Measurements from ENCODE around the gene CACNA1C.

Gene CACNA1C

DNA sequence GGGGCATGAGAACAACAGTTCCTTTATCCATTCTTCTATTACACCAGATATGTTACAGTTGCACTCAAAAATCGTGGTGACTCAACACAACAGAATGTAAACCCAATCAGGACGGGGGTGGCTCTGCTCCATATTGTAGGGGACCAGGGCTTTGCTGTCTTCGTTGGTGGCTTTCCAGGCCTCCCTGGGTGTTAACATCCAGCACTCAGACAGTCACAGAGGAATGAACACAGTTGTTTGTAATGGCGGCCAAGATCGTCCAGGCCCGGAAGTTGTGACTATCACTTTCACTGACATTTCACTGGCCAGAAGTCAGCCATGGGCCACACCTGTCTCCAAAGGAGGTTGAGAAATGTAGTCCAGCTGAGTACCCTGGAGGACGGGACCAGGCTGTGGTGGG lies 204.1 kb downstream of the CACNA1C start:
- Histone ChIP-seq H3K4me1 (ENCODE audit: control extremely low read depth in 1 of 4, control insufficient read depth in 4 of 4, insufficient read depth in 4 of 4, low read length in 3 of 4) (peaks cover 12 to 32% (median 19%) of the 10 kb centered on the region in 4 experiments), H3K27me3 (replicated peaks in 2 of 5; ENCODE audit: control insufficient read depth in 4 of 5, insufficient read depth in 5 of 5, low read length in 4 of 5) (no peaks in the 10 kb centered on the region), H3K9me3 (ENCODE audit: control extremely low read depth in 1 of 5, control insufficient read depth in 4 of 5, insufficient read depth in 2 of 5, low read depth in 1 of 5, low read length in 4 of 5) (peaks cover 0 to 2% (median 0%) of the 10 kb centered on the region in 5 experiments), H3K27ac (ENCODE audit: insufficient read depth in 1 of 2, low read depth in 1 of 2, low read length in 2 of 2, poor library complexity in 1 of 2, severe bottlenecking in 2 of 2) (no peak overlapping the region), H3K36me3 (ENCODE audit: control insufficient read depth in 4 of 4, insufficient read depth in 4 of 4, low read length in 3 of 4) (no peaks in the 10 kb centered on the region), H3K4me3 (ENCODE audit: control insufficient read depth in 1 of 7, extremely low read depth in 1 of 7, insufficient read depth in 4 of 7, low read depth in 2 of 7, low read length in 6 of 7) (no peak overlapping the region)
- ChIA-PET CTCF (interaction anchor here (0.9 kb wide), 1 partner anchor 27 kb away, joined by 4 read pairs; no protein-coding TSS in a partner anchor), POLR2A (no interaction called here)
- WGBS (ENCODE audit: insufficient coverage): 98% methylated on average over 7 of the region's 7 CpGs
- DNase-seq: no peak

DNA sequence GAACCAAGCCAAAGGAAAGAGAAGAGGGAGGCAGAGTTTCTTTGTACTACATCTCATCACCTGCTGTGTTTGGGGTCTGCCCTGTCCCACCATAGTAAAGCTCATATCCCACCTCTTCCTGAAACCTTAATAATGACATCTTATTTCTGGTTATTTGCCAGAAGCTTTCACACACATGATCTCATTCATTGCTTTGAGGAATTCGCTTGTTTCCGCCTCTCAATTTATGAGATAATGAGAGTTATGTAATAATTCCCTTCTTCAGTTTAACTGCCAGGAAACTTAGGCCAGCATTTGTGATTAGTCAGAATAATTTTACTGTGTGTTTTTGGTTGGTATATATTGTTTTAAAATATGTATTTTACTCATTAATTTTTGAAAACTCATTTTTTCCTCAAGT lies 205.2 kb downstream of the CACNA1C start:
- Histone ChIP-seq H3K4me1 (ENCODE audit: control extremely low read depth in 1 of 4, control insufficient read depth in 4 of 4, insufficient read depth in 4 of 4, low read length in 3 of 4) (peaks cover 12 to 32% (median 19%) of the 10 kb centered on the region in 4 experiments), H3K4me3 (ENCODE audit: control insufficient read depth in 1 of 7, extremely low read depth in 1 of 7, insufficient read depth in 4 of 7, low read depth in 2 of 7, low read length in 6 of 7) (no peak overlapping the region), H3K9me3 (ENCODE audit: control extremely low read depth in 1 of 5, control insufficient read depth in 4 of 5, insufficient read depth in 2 of 5, low read depth in 1 of 5, low read length in 4 of 5) (peaks cover 0 to 2% (median 0%) of the 10 kb centered on the region in 5 experiments), H3K27me3 (replicated peaks in 2 of 5; ENCODE audit: control insufficient read depth in 4 of 5, insufficient read depth in 5 of 5, low read length in 4 of 5) (no peaks in the 10 kb centered on the region), H3K36me3 (ENCODE audit: control insufficient read depth in 4 of 4, insufficient read depth in 4 of 4, low read length in 3 of 4) (no peaks in the 10 kb centered on the region), H3K27ac (ENCODE audit: insufficient read depth in 1 of 2, low read depth in 1 of 2, low read length in 2 of 2, poor library complexity in 1 of 2, severe bottlenecking in 2 of 2) (no peak overlapping the region)
- WGBS (ENCODE audit: insufficient coverage): no CpG with 5 or more reads among the region's 2 CpGs
- CTCF ChIA-PET: interaction anchor here (0.9 kb wide), 1 partner anchor 26 kb away, joined by 4 read pairs; no protein-coding TSS in a partner anchor
- peak in 2 of 3 donors; percentile 37 to 55 for DNase-seq
- POLR2A ChIA-PET: no interaction called here

DNA sequence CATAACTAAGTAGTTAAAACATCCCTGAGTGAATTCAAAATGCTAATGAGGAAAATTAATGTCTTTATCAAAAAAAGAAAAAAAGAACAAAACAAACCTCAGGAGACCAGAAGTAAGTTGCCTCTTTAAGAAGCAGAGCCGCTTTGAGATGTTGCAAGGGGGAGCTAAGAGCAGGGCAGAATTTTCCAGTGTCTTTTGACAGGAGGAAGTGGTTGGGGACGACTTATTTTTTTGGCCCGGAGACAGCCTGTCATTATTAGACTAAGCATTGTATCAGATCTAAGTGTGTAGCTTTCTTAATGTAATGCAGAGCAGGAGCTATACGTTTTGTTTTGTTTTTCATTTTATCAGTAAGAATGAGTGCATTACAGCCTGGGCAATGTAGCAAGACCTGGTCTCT lies 206.6 kb downstream of the CACNA1C start:
- peaks cover 0 to 2% (median 0%) of the 10 kb centered on the region in 5 experiments for H3K9me3 ChIP-seq (ENCODE audit: control extremely low read depth in 1 of 5, control insufficient read depth in 4 of 5, insufficient read depth in 2 of 5, low read depth in 1 of 5, low read length in 4 of 5)
- H3K27me3 ChIP-seq (replicated peaks in 2 of 5; ENCODE audit: control insufficient read depth in 4 of 5, insufficient read depth in 5 of 5, low read length in 4 of 5): no peaks in the 10 kb centered on the region
- H3K36me3 ChIP-seq (ENCODE audit: control insufficient read depth in 4 of 4, insufficient read depth in 4 of 4, low read length in 3 of 4): no peaks in the 10 kb centered on the region
- DNase-seq: peak; percentile 30 to 81 (median 76)
- ChIA-PET CTCF (interaction anchor here (1.1 to 1.8 kb wide), 6 partner anchors 13 to 324 kb away, joined by 3 to 9 read pairs (median 3); no protein-coding TSS in a partner anchor), POLR2A (no interaction called here)
- peaks cover 12 to 32% (median 19%) of the 10 kb centered on the region in 4 experiments for H3K4me1 ChIP-seq (ENCODE audit: control extremely low read depth in 1 of 4, control insufficient read depth in 4 of 4, insufficient read depth in 4 of 4, low read length in 3 of 4)
- H3K27ac ChIP-seq (ENCODE audit: insufficient read depth in 1 of 2, low read depth in 1 of 2, low read length in 2 of 2, poor library complexity in 1 of 2, severe bottlenecking in 2 of 2): peak overlapping the region in 1 of 2 experiments; percentile 12
- WGBS (ENCODE audit: insufficient coverage): 0% methylated on average over 2 of the region's 4 CpGs
- H3K4me3 ChIP-seq (ENCODE audit: control insufficient read depth in 1 of 7, extremely low read depth in 1 of 7, insufficient read depth in 4 of 7, low read depth in 2 of 7, low read length in 6 of 7): peak overlapping the region in 2 of 7 experiments; percentile 6 to 34

DNA sequence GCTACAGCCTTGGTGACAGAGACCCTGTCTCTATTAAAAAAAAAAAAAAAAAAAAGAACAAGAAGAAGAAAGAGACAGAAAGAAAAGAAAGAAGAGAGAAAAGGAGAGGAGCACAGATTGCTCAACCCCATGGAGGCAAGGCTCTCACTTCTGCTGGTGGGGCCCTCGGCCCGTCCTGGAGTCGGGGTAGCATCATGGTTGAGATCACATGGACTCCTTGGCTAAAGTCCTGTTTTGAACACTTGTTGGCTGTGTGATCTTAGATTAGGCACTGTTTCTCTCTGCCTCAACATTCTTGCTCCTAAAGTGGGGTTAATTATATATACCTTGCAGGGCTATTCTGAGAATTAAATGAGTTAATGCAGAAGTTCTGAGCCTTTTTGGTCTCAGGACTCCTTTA lies 207.7 kb downstream of the CACNA1C start:
- H3K4me3 ChIP-seq (ENCODE audit: control insufficient read depth in 1 of 7, extremely low read depth in 1 of 7, insufficient read depth in 4 of 7, low read depth in 2 of 7, low read length in 6 of 7): no peak overlapping the region
- no peaks in the 10 kb centered on the region for H3K36me3 ChIP-seq (ENCODE audit: control insufficient read depth in 4 of 4, insufficient read depth in 4 of 4, low read length in 3 of 4)
- H3K27me3 ChIP-seq (replicated peaks in 2 of 5; ENCODE audit: control insufficient read depth in 4 of 5, insufficient read depth in 5 of 5, low read length in 4 of 5): no peaks in the 10 kb centered on the region
- POLR2A ChIA-PET: no interaction called here
- H3K4me1 ChIP-seq (ENCODE audit: control extremely low read depth in 1 of 4, control insufficient read depth in 4 of 4, insufficient read depth in 4 of 4, low read length in 3 of 4): peaks cover 12 to 35% (median 20%) of the 10 kb centered on the region in 4 experiments
- no peak overlapping the region for H3K27ac ChIP-seq (ENCODE audit: insufficient read depth in 1 of 2, low read depth in 1 of 2, low read length in 2 of 2, poor library complexity in 1 of 2, severe bottlenecking in 2 of 2)
- DNase-seq: no peak
- CTCF ChIA-PET: interaction anchor here (1.5 kb wide), 1 partner anchor 24 kb away, joined by 6 read pairs; no protein-coding TSS in a partner anchor
- H3K9me3 ChIP-seq (ENCODE audit: control extremely low read depth in 1 of 5, control insufficient read depth in 4 of 5, insufficient read depth in 2 of 5, low read depth in 1 of 5, low read length in 4 of 5): peaks cover 0 to 2% (median 0%) of the 10 kb centered on the region in 5 experiments
- 100% methylated on average over 3 of the region's 3 CpGs for WGBS (ENCODE audit: insufficient coverage)

DNA sequence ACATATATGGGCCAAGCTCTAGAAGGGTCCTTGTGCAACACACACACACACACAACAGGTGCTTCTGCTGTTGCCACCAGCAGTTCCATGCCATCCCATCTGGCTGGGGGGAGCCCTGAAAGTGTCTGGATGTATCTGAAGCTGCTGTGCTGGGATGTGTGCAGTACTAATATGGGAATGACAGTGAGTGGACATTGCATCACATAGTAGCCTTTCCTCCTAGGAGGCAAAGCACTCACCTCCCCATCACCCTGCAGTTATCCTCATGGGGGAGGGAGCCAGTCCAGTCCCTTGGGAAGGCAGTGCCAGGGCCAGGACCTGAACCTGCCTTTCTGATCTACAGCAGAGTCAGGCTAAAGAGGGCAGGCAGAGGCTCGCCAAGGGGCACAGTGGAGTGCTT lies 208.9 kb downstream of the CACNA1C start:
- H3K36me3 ChIP-seq (ENCODE audit: control insufficient read depth in 4 of 4, insufficient read depth in 4 of 4, low read length in 3 of 4): no peaks in the 10 kb centered on the region
- no peaks in the 10 kb centered on the region for H3K27me3 ChIP-seq (replicated peaks in 2 of 5; ENCODE audit: control insufficient read depth in 4 of 5, insufficient read depth in 5 of 5, low read length in 4 of 5)
- no peak overlapping the region for H3K4me3 ChIP-seq (ENCODE audit: control insufficient read depth in 1 of 7, extremely low read depth in 1 of 7, insufficient read depth in 4 of 7, low read depth in 2 of 7, low read length in 6 of 7)
- no peaks in the 10 kb centered on the region for H3K9me3 ChIP-seq (ENCODE audit: control extremely low read depth in 1 of 5, control insufficient read depth in 4 of 5, insufficient read depth in 2 of 5, low read depth in 1 of 5, low read length in 4 of 5)
- 100% methylated on average over 1 of the region's 1 CpG for WGBS (ENCODE audit: insufficient coverage)
- no peak overlapping the region for H3K27ac ChIP-seq (ENCODE audit: insufficient read depth in 1 of 2, low read depth in 1 of 2, low read length in 2 of 2, poor library complexity in 1 of 2, severe bottlenecking in 2 of 2)
- POLR2A ChIA-PET: interaction anchor here (0.6 kb wide), 1 partner anchor 22 kb away, joined by 3 read pairs; no protein-coding TSS in a partner anchor
- CTCF ChIA-PET: interaction anchor here (1.7 kb wide), 1 partner anchor 13 kb away, joined by 3 read pairs; no protein-coding TSS in a partner anchor
- no peak for DNase-seq
- peaks cover 12 to 38% (median 21%) of the 10 kb centered on the region in 4 experiments for H3K4me1 ChIP-seq (ENCODE audit: control extremely low read depth in 1 of 4, control insufficient read depth in 4 of 4, insufficient read depth in 4 of 4, low read length in 3 of 4)

DNA sequence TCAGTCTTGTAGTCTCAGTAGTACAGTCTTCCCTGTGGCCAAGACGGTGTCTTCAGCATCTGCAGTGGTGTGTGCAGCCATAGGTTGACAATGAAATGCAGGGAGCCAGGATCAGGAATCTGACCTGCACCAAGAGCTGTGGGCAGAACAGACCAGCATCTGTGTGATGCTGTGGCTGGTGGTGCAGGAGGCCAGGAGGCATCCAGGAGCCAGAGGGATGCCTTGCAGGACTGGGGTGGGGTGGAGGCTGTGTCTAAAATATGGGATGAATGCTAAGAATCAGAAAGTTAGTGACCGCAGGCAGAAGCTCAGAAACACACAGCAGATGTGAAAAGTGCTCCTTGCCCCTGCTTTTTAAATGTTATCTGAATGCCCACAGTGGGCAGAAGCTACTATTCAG lies 209.7 kb downstream of the CACNA1C start:
- CTCF ChIA-PET: interaction anchor here (0.7 to 1.7 kb wide), 2 partner anchors 9 to 12 kb away, joined by 3 read pairs; no protein-coding TSS in a partner anchor
- 100% methylated on average over 2 of the region's 2 CpGs for WGBS (ENCODE audit: insufficient coverage)

DNA sequence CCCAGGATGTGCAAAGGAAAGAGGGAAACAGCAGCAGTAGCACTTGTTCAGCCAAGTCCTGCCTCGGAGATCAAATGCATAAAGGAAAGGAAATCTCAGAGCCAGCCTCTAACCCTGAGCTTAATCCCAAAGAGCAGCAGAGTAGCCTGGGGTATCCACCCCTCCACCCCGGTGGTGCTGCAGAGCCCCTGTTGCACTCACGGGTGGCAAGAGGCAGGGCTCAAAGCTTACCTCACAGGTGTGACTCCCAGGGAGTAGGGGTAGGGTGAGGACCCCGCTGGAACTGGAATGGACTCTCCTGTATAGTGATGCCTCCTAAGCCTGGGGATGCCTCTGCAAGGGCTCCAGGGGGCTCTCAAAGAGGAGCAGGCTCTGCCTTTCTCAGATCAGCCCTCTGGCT lies 211.1 kb downstream of the CACNA1C start:
- Histone ChIP-seq H3K27ac (ENCODE audit: insufficient read depth in 1 of 2, low read depth in 1 of 2, low read length in 2 of 2, poor library complexity in 1 of 2, severe bottlenecking in 2 of 2) (no peak overlapping the region), H3K4me1 (ENCODE audit: control extremely low read depth in 1 of 4, control insufficient read depth in 4 of 4, insufficient read depth in 4 of 4, low read length in 3 of 4) (peaks cover 7 to 24% (median 17%) of the 10 kb centered on the region in 4 experiments), H3K4me3 (ENCODE audit: control insufficient read depth in 1 of 7, extremely low read depth in 1 of 7, insufficient read depth in 4 of 7, low read depth in 2 of 7, low read length in 6 of 7) (no peak overlapping the region), H3K27me3 (replicated peaks in 2 of 5; ENCODE audit: control insufficient read depth in 4 of 5, insufficient read depth in 5 of 5, low read length in 4 of 5) (no peaks in the 10 kb centered on the region), H3K36me3 (ENCODE audit: control insufficient read depth in 4 of 4, insufficient read depth in 4 of 4, low read length in 3 of 4) (no peaks in the 10 kb centered on the region), H3K9me3 (ENCODE audit: control extremely low read depth in 1 of 5, control insufficient read depth in 4 of 5, insufficient read depth in 2 of 5, low read depth in 1 of 5, low read length in 4 of 5) (no peaks in the 10 kb centered on the region)
- ChIA-PET POLR2A (no interaction called here), CTCF (interaction anchor here (1.1 to 1.4 kb wide), 2 partner anchors 13 to 20 kb away, joined by 3 read pairs; no protein-coding TSS in a partner anchor)
- no peak for DNase-seq
- WGBS (ENCODE audit: insufficient coverage): 96% methylated on average over 4 of the region's 4 CpGs

More for the DNA sequence above, 209.7 kb downstream of the CACNA1C start:
- Histone ChIP-seq H3K9me3 (ENCODE audit: control extremely low read depth in 1 of 5, control insufficient read depth in 4 of 5, insufficient read depth in 2 of 5, low read depth in 1 of 5, low read length in 4 of 5) (no peaks in the 10 kb centered on the region), H3K4me3 (ENCODE audit: control insufficient read depth in 1 of 7, extremely low read depth in 1 of 7, insufficient read depth in 4 of 7, low read depth in 2 of 7, low read length in 6 of 7) (no peak overlapping the region), H3K4me1 (ENCODE audit: control extremely low read depth in 1 of 4, control insufficient read depth in 4 of 4, insufficient read depth in 4 of 4, low read length in 3 of 4) (peaks cover 12 to 37% (median 20%) of the 10 kb centered on the region in 4 experiments), H3K36me3 (ENCODE audit: control insufficient read depth in 4 of 4, insufficient read depth in 4 of 4, low read length in 3 of 4) (no peaks in the 10 kb centered on the region), H3K27ac (ENCODE audit: insufficient read depth in 1 of 2, low read depth in 1 of 2, low read length in 2 of 2, poor library complexity in 1 of 2, severe bottlenecking in 2 of 2) (no peak overlapping the region), H3K27me3 (replicated peaks in 2 of 5; ENCODE audit: control insufficient read depth in 4 of 5, insufficient read depth in 5 of 5, low read length in 4 of 5) (no peaks in the 10 kb centered on the region)
- POLR2A ChIA-PET: interaction anchor here (0.6 kb wide), 1 partner anchor 21 kb away, joined by 3 read pairs; no protein-coding TSS in a partner anchor
- DNase-seq: no peak

All from common myeloid progenitor, CD34-positive (primary cell).